ENCODE results near the gene STAG1. TPM values are rescaled to one million over a fixed set of nuclear protein-coding genes. Genes with fewer than 3 reads are reported as not detected.
A peak's percentile ranks its signal among the peaks of the same experiment; 100 is the strongest.

STAG1 gene
- total and polyA plus RNA-seq, 2 of the 13 experiments (the other 11 are each of a cell fraction or from before 2014, with no cell fraction given): 6.2 to 25.9 TPM

DNA sequence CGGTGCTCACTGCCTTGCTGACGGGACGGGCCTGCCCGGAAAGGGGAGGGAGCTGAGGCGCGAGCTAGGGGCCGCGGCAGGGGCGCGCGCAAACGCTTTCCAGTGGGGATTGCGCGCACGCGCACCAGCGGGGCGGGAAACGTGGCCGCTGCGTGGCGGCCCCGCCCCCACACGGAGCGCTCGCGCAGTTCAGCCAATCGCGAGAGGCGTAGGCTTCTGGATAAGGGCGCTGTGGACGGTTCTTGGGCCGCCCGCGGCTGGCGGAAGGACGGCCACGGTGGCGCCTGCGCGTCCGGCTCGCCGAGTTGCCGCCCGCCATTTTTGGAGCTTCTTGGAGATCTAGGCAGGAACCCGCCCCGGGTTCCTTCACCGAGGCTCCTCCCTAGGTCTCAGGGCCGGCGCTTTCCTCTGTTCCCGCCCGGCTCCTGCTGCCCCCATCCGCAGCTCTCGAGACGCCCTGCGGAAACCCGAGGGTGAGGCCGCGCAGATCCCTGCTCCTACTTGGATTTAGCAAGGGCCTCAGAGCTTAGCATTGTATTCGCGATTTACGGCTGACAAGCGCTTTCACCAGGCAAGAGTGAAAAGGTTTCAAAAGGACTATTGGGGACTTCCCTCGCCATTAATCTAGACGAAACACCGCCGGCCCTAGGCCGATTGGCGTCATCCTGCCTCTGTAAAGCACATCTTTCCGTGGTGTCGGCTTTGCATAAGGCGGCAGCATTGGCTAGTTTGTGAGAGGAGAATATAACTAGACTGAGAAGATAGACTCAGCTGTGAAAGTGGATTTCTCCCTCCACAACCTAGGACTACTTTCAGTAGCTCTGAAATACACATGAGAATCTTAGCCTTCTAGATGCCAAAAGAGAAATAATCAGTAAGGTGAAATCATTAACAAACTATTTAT is 496 bp upstream of the STAG1 start (continued):
- TF ChIP-seq, protein P1, sequence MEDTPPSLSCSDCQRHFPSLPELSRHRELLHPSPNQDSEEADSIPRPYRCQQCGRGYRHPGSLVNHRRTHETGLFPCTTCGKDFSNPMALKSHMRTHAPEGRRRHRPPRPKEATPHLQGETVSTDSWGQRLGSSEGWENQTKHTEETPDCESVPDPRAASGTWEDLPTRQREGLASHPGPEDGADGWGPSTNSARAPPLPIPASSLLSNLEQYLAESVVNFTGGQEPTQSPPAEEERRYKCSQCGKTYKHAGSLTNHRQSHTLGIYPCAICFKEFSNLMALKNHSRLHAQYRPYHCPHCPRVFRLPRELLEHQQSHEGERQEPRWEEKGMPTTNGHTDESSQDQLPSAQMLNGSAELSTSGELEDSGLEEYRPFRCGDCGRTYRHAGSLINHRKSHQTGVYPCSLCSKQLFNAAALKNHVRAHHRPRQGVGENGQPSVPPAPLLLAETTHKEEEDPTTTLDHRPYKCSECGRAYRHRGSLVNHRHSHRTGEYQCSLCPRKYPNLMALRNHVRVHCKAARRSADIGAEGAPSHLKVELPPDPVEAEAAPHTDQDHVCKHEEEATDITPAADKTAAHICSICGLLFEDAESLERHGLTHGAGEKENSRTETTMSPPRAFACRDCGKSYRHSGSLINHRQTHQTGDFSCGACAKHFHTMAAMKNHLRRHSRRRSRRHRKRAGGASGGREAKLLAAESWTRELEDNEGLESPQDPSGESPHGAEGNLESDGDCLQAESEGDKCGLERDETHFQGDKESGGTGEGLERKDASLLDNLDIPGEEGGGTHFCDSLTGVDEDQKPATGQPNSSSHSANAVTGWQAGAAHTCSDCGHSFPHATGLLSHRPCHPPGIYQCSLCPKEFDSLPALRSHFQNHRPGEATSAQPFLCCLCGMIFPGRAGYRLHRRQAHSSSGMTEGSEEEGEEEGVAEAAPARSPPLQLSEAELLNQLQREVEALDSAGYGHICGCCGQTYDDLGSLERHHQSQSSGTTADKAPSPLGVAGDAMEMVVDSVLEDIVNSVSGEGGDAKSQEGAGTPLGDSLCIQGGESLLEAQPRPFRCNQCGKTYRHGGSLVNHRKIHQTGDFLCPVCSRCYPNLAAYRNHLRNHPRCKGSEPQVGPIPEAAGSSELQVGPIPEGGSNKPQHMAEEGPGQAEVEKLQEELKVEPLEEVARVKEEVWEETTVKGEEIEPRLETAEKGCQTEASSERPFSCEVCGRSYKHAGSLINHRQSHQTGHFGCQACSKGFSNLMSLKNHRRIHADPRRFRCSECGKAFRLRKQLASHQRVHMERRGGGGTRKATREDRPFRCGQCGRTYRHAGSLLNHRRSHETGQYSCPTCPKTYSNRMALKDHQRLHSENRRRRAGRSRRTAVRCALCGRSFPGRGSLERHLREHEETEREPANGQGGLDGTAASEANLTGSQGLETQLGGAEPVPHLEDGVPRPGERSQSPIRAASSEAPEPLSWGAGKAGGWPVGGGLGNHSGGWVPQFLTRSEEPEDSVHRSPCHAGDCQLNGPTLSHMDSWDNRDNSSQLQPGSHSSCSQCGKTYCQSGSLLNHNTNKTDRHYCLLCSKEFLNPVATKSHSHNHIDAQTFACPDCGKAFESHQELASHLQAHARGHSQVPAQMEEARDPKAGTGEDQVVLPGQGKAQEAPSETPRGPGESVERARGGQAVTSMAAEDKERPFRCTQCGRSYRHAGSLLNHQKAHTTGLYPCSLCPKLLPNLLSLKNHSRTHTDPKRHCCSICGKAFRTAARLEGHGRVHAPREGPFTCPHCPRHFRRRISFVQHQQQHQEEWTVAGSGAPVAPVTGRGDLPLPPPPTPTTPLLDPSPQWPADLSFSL (CRISPR knock-in tag; IDR thresholded peaks at IDR 0.05): no peak
- TF ChIP-seq SALL2 (CRISPR knock-in tag; IDR thresholded peaks at IDR 0.05): no peak; the same call in 1 of the 2 replicates
- peak; percentile 90 for TF ChIP-seq HNRNPLL (IDR thresholded peaks at IDR 0.05; ENCODE audit: low read depth, low read length, poor library complexity, severe bottlenecking)
- peak; percentile 94 for TF ChIP-seq POLR2G (IDR thresholded peaks at IDR 0.05; ENCODE audit: low read depth, low read length)
- no peak for TF ChIP-seq TRIM24 (CRISPR knock-in tag; IDR thresholded peaks at IDR 0.05)
- 0 out of 2 replicates have a peak, but pooled peaks have one; percentile 83 for TF ChIP-seq TOE1 (CRISPR knock-in tag; IDR thresholded peaks at IDR 0.05)
- TF ChIP-seq SP4 (CRISPR knock-in tag; IDR thresholded peaks at IDR 0.05): peak; percentile 90
- peak; percentile 39; the same call in 1 of the 2 replicates for TF ChIP-seq ZSCAN20 (CRISPR knock-in tag; IDR thresholded peaks at IDR 0.05; ENCODE audit: borderline replicate concordance)
- TF ChIP-seq, protein P2, sequence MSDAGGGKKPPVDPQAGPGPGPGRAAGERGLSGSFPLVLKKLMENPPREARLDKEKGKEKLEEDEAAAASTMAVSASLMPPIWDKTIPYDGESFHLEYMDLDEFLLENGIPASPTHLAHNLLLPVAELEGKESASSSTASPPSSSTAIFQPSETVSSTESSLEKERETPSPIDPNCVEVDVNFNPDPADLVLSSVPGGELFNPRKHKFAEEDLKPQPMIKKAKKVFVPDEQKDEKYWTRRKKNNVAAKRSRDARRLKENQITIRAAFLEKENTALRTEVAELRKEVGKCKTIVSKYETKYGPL (CRISPR knock-in tag; IDR thresholded peaks at IDR 0.05): no peak; the same call in 1 of the 2 replicates
- 0 out of 2 replicates have a peak, but pooled peaks have one; percentile 9 for TF ChIP-seq ZNF652 (CRISPR knock-in tag; IDR thresholded peaks at IDR 0.05; ENCODE audit: borderline replicate concordance, low read depth)
- TF ChIP-seq NFYC (CRISPR knock-in tag; IDR thresholded peaks at IDR 0.05): peak; percentile 78
- TF ChIP-seq ZNF766 (CRISPR knock-in tag; IDR thresholded peaks at IDR 0.05; ENCODE audit: borderline replicate concordance): peak; percentile 70
- TF ChIP-seq BCL6 (CRISPR knock-in tag; IDR thresholded peaks at IDR 0.05): peak; percentile 70; the same call in 1 of the 2 replicates
- TF ChIP-seq, protein P3, sequence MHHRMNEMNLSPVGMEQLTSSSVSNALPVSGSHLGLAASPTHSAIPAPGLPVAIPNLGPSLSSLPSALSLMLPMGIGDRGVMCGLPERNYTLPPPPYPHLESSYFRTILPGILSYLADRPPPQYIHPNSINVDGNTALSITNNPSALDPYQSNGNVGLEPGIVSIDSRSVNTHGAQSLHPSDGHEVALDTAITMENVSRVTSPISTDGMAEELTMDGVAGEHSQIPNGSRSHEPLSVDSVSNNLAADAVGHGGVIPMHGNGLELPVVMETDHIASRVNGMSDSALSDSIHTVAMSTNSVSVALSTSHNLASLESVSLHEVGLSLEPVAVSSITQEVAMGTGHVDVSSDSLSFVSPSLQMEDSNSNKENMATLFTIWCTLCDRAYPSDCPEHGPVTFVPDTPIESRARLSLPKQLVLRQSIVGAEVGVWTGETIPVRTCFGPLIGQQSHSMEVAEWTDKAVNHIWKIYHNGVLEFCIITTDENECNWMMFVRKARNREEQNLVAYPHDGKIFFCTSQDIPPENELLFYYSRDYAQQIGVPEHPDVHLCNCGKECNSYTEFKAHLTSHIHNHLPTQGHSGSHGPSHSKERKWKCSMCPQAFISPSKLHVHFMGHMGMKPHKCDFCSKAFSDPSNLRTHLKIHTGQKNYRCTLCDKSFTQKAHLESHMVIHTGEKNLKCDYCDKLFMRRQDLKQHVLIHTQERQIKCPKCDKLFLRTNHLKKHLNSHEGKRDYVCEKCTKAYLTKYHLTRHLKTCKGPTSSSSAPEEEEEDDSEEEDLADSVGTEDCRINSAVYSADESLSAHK (CRISPR knock-in tag; IDR thresholded peaks at IDR 0.05; ENCODE audit: borderline replicate concordance): no peak
- no peak for TF ChIP-seq ATRX (CRISPR knock-in tag; IDR thresholded peaks at IDR 0.05; ENCODE audit: borderline replicate concordance)
- peak; percentile 5; the same call in 1 of the 2 replicates for TF ChIP-seq ZNF230 (CRISPR knock-in tag; IDR thresholded peaks at IDR 0.05)
- TF ChIP-seq KAT8 (CRISPR knock-in tag; IDR thresholded peaks at IDR 0.05): peak; percentile 87
- TF ChIP-seq ZC3H13 (CRISPR knock-in tag; IDR thresholded peaks at IDR 0.05): peak; percentile 99
- no peak for TF ChIP-seq CHCHD3 (CRISPR knock-in tag; IDR thresholded peaks at IDR 0.05)
- no peak for TF ChIP-seq ZFP41 (CRISPR knock-in tag; IDR thresholded peaks at IDR 0.05; ENCODE audit: borderline replicate concordance)

Data from HepG2 (cell line).